Activated CD4-positive, alpha-beta T cell treated with anti-CD3 and anti-CD28 coated beads, Interleukin-2, amount 50 U/mL, for 24 hours (primary cell): ENCODE measurements around the gene PEX1.
"Not testable (repeated sequence)": the region's sequence is repeated elsewhere in the genome, so short reads cannot be mapped to it uniquely, and the experiment has no call there.

ENCODE experiments used
- DNase-seq, 2 donors: peaks; one replicate each; pipeline ENCODE4 v3.0.0-alpha.2; 2020; ENCODE audit warnings: low read depth in 1 of 2, low spot score in 1 of 2

PEX1 gene

GRCh38 chr7:92461027-92462003 is 67.0 kb downstream of the PEX1 start:
- no peak for DNase-seq

GRCh38 chr7:92460510-92460909 is 67.8 kb downstream of the PEX1 start:
- no peak for DNase-seq

GRCh38 chr7:92460109-92460508 is 68.2 kb downstream of the PEX1 start:
- DNase-seq, result no peak

GRCh38 chr7:92456236-92456635 is 72.1 kb downstream of the PEX1 start:
- DNase-seq, result no peak

GRCh38 chr7:92451645-92452044 is 76.7 kb downstream of the PEX1 start:
- no peak for DNase-seq

GRCh38 chr7:92448205-92448747 is 80.0 kb downstream of the PEX1 start:
- DNase-seq, result peak in 1 of 2 donors; percentile 19

- DNase-seq, result peak; percentile 65 to 79
These were observed 80.7 kb downstream of the PEX1 start, which contains the start of gene GATAD1 for GRCh38 chr7:92447345-92448204. TSS of gene GATAD1 (plus strand) at chr7:92447482. CDS start at chr7:92447730, 248 bp downstream.

GRCh38 chr7:92446869-92447344 is 81.4 kb downstream of the PEX1 start:
- no peak for DNase-seq

GRCh38 chr7:92442720-92443119 is 85.6 kb downstream of the PEX1 start:
- not testable (repeated sequence) for DNase-seq

GRCh38 chr7:92437956-92438491 is 90.3 kb downstream of the PEX1 start:
- no peak for DNase-seq
